ENCODE data around the gene PSD4.

PSD4 gene

GRCh38 chr2:113187771-113188170 is 14.0 kb downstream of the PSD4 start:
- TF ChIP-seq CTCF (IDR thresholded peaks at IDR 0.05; ENCODE audit: low read depth, low read length): no peak
- no peak overlapping the region for H3K4me3 ChIP-seq (ENCODE audit: low read depth, low read length)

- TF ChIP-seq CTCF (IDR thresholded peaks at IDR 0.05; ENCODE audit: low read depth, low read length): no peak
- no peak overlapping the region for H3K4me3 ChIP-seq (ENCODE audit: low read depth, low read length)
Measured at GRCh38 chr2:113190871-113191270, 17.1 kb downstream of the PSD4 start.

GRCh38 chr2:113192459-113193100 is 18.8 kb downstream of the PSD4 start:
- TF ChIP-seq CTCF (IDR thresholded peaks at IDR 0.05; ENCODE audit: low read depth, low read length): no peak
- H3K4me3 ChIP-seq (ENCODE audit: low read depth, low read length): no peak overlapping the region

- H3K4me3 ChIP-seq (ENCODE audit: low read depth, low read length): no peak overlapping the region
- no peak for TF ChIP-seq CTCF (IDR thresholded peaks at IDR 0.05; ENCODE audit: low read depth, low read length)
Measured at GRCh38 chr2:113195923-113196501, 22.2 kb downstream of the PSD4 start.

- TF ChIP-seq CTCF (IDR thresholded peaks at IDR 0.05; ENCODE audit: low read depth, low read length): no peak
- H3K4me3 ChIP-seq (ENCODE audit: low read depth, low read length): no peak overlapping the region
Measured at GRCh38 chr2:113196839-113197238, 23.1 kb downstream of the PSD4 start.

- H3K4me3 ChIP-seq (ENCODE audit: low read depth, low read length): no peak overlapping the region
- no peak for TF ChIP-seq CTCF (IDR thresholded peaks at IDR 0.05; ENCODE audit: low read depth, low read length)
Measured at GRCh38 chr2:113197347-113198047, 23.7 kb downstream of the PSD4 start.
